Neural progenitor cell (in vitro differentiated cells): ENCODE results near the gene HNRNPAB. TPM values are rescaled to one million over a fixed set of nuclear protein-coding genes. Genes with fewer than 3 reads are reported as not detected.
A peak's percentile ranks its signal among the peaks of the same experiment; 100 is the strongest.
"Not testable (repeated sequence)": the region's sequence is repeated elsewhere in the genome, so short reads cannot be mapped to it uniquely, and the experiment has no call there.

Experiments
- DNase-seq: peaks from one replicate; pipeline ENCODE4 v3.0.0-alpha.2; 2016; ENCODE audit warnings: low spot score
- H2AFZ ChIP-seq: fragments of 200-600 bp; sonication (generic); replicated peaks from 2 replicates; pipeline ENCODE4 v1.6.1; 2016; ENCODE audit warnings: antibody characterized with exemption
- H3F3A ChIP-seq: fragments of 200-600 bp; sonication (generic); 2 replicates; pipeline ENCODE4 v1.6.1; 2016; ENCODE audit warnings: antibody characterized with exemption, low read depth
- H3K27ac ChIP-seq: fragments of 200-600 bp; sonication (generic); 2 replicates; pipeline ENCODE4 v1.5.1; 2016; ENCODE audit warnings: mild to moderate bottlenecking
- H3K27me3 ChIP-seq: fragments of 200-600 bp; sonication (generic); 2 replicates; pipeline ENCODE4 v1.6.1; 2016; ENCODE audit warnings: mild to moderate bottlenecking, moderate library complexity
- H3K36me3 ChIP-seq: fragments of 200-600 bp; sonication (generic); 2 replicates; pipeline ENCODE4 v1.5.1; 2016
- H3K4me1 ChIP-seq: fragments of 200-600 bp; sonication (generic); 2 replicates; pipeline ENCODE4 v1.6.1; 2016; ENCODE audit warnings: mixed run types
- H3K4me2 ChIP-seq: fragments of 200-600 bp; sonication (generic); 2 replicates; pipeline ENCODE4 v1.6.1; 2016
- H3K4me3 ChIP-seq: fragments of 200-600 bp; sonication (generic); 2 replicates; pipeline ENCODE4 v1.5.1; 2016
- H3K79me2 ChIP-seq: fragments of 200-600 bp; sonication (generic); 2 replicates; pipeline ENCODE4 v1.6.1; 2016; ENCODE audit warnings: low read depth
- H3K9ac ChIP-seq: fragments of 200-600 bp; sonication (generic); 2 replicates; pipeline ENCODE4 v1.6.1; 2016
- H3K9me3 ChIP-seq: fragments of 200-600 bp; sonication (generic); 2 replicates; pipeline ENCODE4 v1.5.1; 2016; ENCODE audit warnings: low read depth
- H4K20me1 ChIP-seq: fragments of 200-600 bp; sonication (generic); 2 replicates; pipeline ENCODE4 v1.6.1; 2016; ENCODE audit warnings: low read depth
- H3K27ac Mint-ChIP-seq: 3 replicates; pipeline ENCODE4 v1.8.0; 2021; ENCODE audit warnings: mixed read lengths
- H3K27me3 Mint-ChIP-seq: 2 replicates; pipeline ENCODE4 v1.8.0; 2022; ENCODE audit warnings: low read depth, mild to moderate bottlenecking, inconsistent platforms, moderate library complexity, mixed read lengths; ENCODE audit not compliant: insufficient read depth
- H3K36me3 Mint-ChIP-seq: 3 replicates; pipeline ENCODE4 v1.8.0; 2021; ENCODE audit warnings: mixed read lengths
- H3K4me1 Mint-ChIP-seq: 3 replicates; pipeline ENCODE4 v1.8.0; 2021; ENCODE audit warnings: mixed read lengths
- H3K4me3 Mint-ChIP-seq: 3 replicates; pipeline ENCODE4 v1.8.0; 2021; ENCODE audit warnings: mild to moderate bottlenecking, moderate library complexity, mixed read lengths
- H3K9me3 Mint-ChIP-seq: 3 replicates; pipeline ENCODE4 v1.8.0; 2020; ENCODE audit warnings: mixed read lengths
- CTCF ChIP-seq: fragments of 200-600 bp; sonication (generic); IDR thresholded peaks from 2 replicates; pipeline ENCODE4 v1.5.1; 2017; ENCODE audit warnings: antibody characterized with exemption, mild to moderate bottlenecking
- EZH2 ChIP-seq: fragments of 200-600 bp; sonication (generic); IDR thresholded peaks from 2 replicates; pipeline ENCODE4 v1.6.1; 2017; ENCODE audit warnings: antibody characterized with exemption, mild to moderate bottlenecking, moderate library complexity
- EZH2phosphoT487 ChIP-seq: fragments of 200-600 bp; sonication (generic); IDR thresholded peaks from 2 replicates; pipeline ENCODE4 v1.6.1; 2017; ENCODE audit warnings: antibody characterized with exemption
- total RNA-seq: library from RNA; depleted of rRNA; stranded (reverse); fragments of >200 nt; gene quantifications from 2 replicates; pipeline ENCODE4 v1.2.3, GENCODE V29; 2015; ENCODE audit warnings: low replicate concordance

HNRNPAB gene
- total RNA-seq, 1 donor from 2014 or later: 195 TPM

- Histone ChIP-seq H3K9me3 (no peaks in the 10 kb centered on the region), H3K79me2 (peaks cover 18% of the 10 kb centered on the region), H4K20me1 (peaks cover 26% of the 10 kb centered on the region), H3K36me3 (no peaks in the 10 kb centered on the region), H3K4me1 (peaks cover 20% of the 10 kb centered on the region), H3K27ac (no peak overlapping the region), H3K9ac (no peak overlapping the region), H3K27me3 (no peaks in the 10 kb centered on the region), H2AFZ (no peak overlapping the region), H3K4me3 (no peak overlapping the region), H3F3A (peaks cover 5% of the 10 kb centered on the region), H3K4me2 (no peak overlapping the region)
- peaks cover 31% of the 10 kb centered on the region for H3K4me1 Mint-ChIP-seq
- H3K27ac Mint-ChIP-seq: no peak overlapping the region
- TF ChIP-seq CTCF (no peak), EZH2 (no peak), EZH2phosphoT487 (no peak)
- peaks cover 11% of the 10 kb centered on the region for H3K27me3 Mint-ChIP-seq
- H3K9me3 Mint-ChIP-seq: no peaks in the 10 kb centered on the region
- DNase-seq: no peak
- H3K36me3 Mint-ChIP-seq: peaks cover 50% of the 10 kb centered on the region
- no peak overlapping the region for H3K4me3 Mint-ChIP-seq
These were observed 22.9 kb downstream of the HNRNPAB start for GRCh38 chr5:178227138-178227659.

- H3K9me3 ChIP-seq: no peaks in the 10 kb centered on the region
- peaks cover 18% of the 10 kb centered on the region for H3K79me2 ChIP-seq
- DNase-seq: no peak
- H3K4me1 ChIP-seq: peaks cover 20% of the 10 kb centered on the region
- Mint-ChIP-seq H3K9me3 (no peaks in the 10 kb centered on the region), H3K27me3 (peaks cover 11% of the 10 kb centered on the region), H3K4me3 (no peak overlapping the region), H3K4me1 (peaks cover 31% of the 10 kb centered on the region), H3K27ac (no peak overlapping the region), H3K36me3 (peaks cover 49% of the 10 kb centered on the region)
- H3K27ac ChIP-seq: no peak overlapping the region
- no peak overlapping the region for H3K4me2 ChIP-seq
- H2AFZ ChIP-seq: no peak overlapping the region
- H3F3A ChIP-seq: peaks cover 13% of the 10 kb centered on the region
- H4K20me1 ChIP-seq: peaks cover 26% of the 10 kb centered on the region
- no peaks in the 10 kb centered on the region for H3K36me3 ChIP-seq
- TF ChIP-seq EZH2 (no peak), CTCF (no peak), EZH2phosphoT487 (no peak)
- H3K27me3 ChIP-seq: no peaks in the 10 kb centered on the region
- H3K4me3 ChIP-seq: no peak overlapping the region
- no peak overlapping the region for H3K9ac ChIP-seq
These were observed 23.6 kb downstream of the HNRNPAB start for GRCh38 chr5:178227929-178228328.

GRCh38 chr5:178228609-178229008, 24.3 kb downstream of the HNRNPAB start:
- Mint-ChIP-seq H3K27me3 (peaks cover 11% of the 10 kb centered on the region), H3K9me3 (no peaks in the 10 kb centered on the region), H3K36me3 (peaks cover 44% of the 10 kb centered on the region), H3K27ac (no peak overlapping the region), H3K4me3 (no peak overlapping the region), H3K4me1 (peaks cover 27% of the 10 kb centered on the region)
- Histone ChIP-seq H3K36me3 (no peaks in the 10 kb centered on the region), H3K4me2 (no peak overlapping the region), H4K20me1 (peaks cover 26% of the 10 kb centered on the region), H3K27ac (no peak overlapping the region), H2AFZ (no peak overlapping the region), H3K79me2 (peaks cover 18% of the 10 kb centered on the region), H3K27me3 (no peaks in the 10 kb centered on the region), H3F3A (peaks cover 19% of the 10 kb centered on the region), H3K9me3 (no peaks in the 10 kb centered on the region), H3K4me1 (peaks cover 15% of the 10 kb centered on the region), H3K4me3 (no peak overlapping the region), H3K9ac (no peak overlapping the region)
- DNase-seq: no peak
- TF ChIP-seq EZH2 (no peak), EZH2phosphoT487 (no peak), CTCF (no peak)

GRCh38 chr5:178229111-178229510, 24.8 kb downstream of the HNRNPAB start:
- not testable (repeated sequence) for H3K9ac ChIP-seq, H3K36me3 ChIP-seq, H2AFZ ChIP-seq, H3K4me3 ChIP-seq, H3K27me3 ChIP-seq, H3K4me2 ChIP-seq, H3K4me3 Mint-ChIP-seq, H3K27ac ChIP-seq, H3K9me3 Mint-ChIP-seq, DNase-seq, H3K4me1 ChIP-seq, H3K9me3 ChIP-seq
- H3K36me3 Mint-ChIP-seq: peaks cover 42% of the 10 kb centered on the region
- H3K27ac Mint-ChIP-seq: peak overlapping the region; percentile 19
- Histone ChIP-seq H4K20me1 (peaks cover 26% of the 10 kb centered on the region), H3K79me2 (peaks cover 18% of the 10 kb centered on the region), H3F3A (peaks cover 24% of the 10 kb centered on the region)
- peaks cover 11% of the 10 kb centered on the region for H3K27me3 Mint-ChIP-seq
- peaks cover 25% of the 10 kb centered on the region for H3K4me1 Mint-ChIP-seq
